BJ (cell line): ENCODE data around the gene LDLRAD4. TPM values are rescaled to one million over a fixed set of nuclear protein-coding genes. Genes with fewer than 3 reads are reported as not detected.

Source experiments
- CTCF ChIA-PET: fragments of 350-600 bp; formaldehyde crosslinking; extraction: SDS; loops from one replicate; lab custom pipeline; 2021; ENCODE audit warnings: antibody characterized with exemption, inconsistent platforms; lab: Yijun Ruan, JAX
- POLR2A ChIA-PET: fragments of 300-600 bp; sonication (Branson Sonifier 250); formaldehyde crosslinking; extraction: SDS; loops from one replicate; lab custom pipeline; 2021; ENCODE audit warnings: antibody characterized with exemption; lab: Charles Lee
- DNase-seq: peaks from one replicate; pipeline ENCODE4 v3.0.0-alpha.2; 2011; ENCODE audit warnings: low read depth
- H3K27me3 ChIP-seq: 2 replicates; pipeline ENCODE4 v1.6.0; 2011; ENCODE audit warnings: low read length; ENCODE audit not compliant: control insufficient read depth, insufficient read depth
- H3K36me3 ChIP-seq: 2 replicates; pipeline ENCODE4 v1.5.1; 2011; ENCODE audit warnings: low read length; ENCODE audit not compliant: control insufficient read depth, insufficient read depth
- H3K4me3 ChIP-seq: 2 replicates; pipeline ENCODE4 v1.5.1; 2011; ENCODE audit warnings: low read depth, mild to moderate bottlenecking, control low read depth, low read length
- polyA plus RNA-seq: library from polyadenylated mRNA; depleted of rRNA; stranded (reverse); fragments of >200 nt; gene quantifications from 2 replicates; pipeline ENCODE4 v1.2.3, GENCODE V29; 2011
- TF ChIP-seq, protein P1 (sequence below): IDR thresholded peaks from 2 replicates; pipeline ENCODE4 v1.5.1; 2011; ENCODE audit warnings: low read depth, mild to moderate bottlenecking, control low read depth, inconsistent platforms, low read length, moderate library complexity; ENCODE audit not compliant: insufficient read depth

Gene LDLRAD4
- polyA plus RNA-seq, 1 experiment, result not detected

DNA sequence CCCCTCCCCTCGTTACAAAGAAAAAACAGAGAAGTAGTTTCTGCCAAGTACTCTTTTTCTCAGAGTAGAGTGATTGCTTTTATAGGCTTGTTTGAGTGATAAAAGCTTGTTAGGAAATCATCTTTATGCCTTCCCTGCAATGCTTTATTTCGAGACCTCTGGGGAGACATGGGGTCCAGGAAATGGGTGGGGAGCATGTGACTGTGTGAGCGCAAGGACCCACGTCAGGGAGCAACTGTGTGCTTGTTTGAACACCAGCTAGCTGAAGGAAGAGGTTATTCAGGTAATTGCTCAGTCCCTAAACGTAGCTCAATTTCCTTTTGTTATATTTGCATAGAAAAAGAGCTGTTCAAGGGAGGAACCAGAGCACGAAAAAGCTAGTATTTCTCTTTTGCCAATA lies 320.5 kb downstream of the LDLRAD4 start:
- TF ChIP-seq, protein P1, sequence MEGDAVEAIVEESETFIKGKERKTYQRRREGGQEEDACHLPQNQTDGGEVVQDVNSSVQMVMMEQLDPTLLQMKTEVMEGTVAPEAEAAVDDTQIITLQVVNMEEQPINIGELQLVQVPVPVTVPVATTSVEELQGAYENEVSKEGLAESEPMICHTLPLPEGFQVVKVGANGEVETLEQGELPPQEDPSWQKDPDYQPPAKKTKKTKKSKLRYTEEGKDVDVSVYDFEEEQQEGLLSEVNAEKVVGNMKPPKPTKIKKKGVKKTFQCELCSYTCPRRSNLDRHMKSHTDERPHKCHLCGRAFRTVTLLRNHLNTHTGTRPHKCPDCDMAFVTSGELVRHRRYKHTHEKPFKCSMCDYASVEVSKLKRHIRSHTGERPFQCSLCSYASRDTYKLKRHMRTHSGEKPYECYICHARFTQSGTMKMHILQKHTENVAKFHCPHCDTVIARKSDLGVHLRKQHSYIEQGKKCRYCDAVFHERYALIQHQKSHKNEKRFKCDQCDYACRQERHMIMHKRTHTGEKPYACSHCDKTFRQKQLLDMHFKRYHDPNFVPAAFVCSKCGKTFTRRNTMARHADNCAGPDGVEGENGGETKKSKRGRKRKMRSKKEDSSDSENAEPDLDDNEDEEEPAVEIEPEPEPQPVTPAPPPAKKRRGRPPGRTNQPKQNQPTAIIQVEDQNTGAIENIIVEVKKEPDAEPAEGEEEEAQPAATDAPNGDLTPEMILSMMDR, result no peak
- Histone ChIP-seq H3K27me3 (no peaks in the 10 kb centered on the region), H3K4me3 (no peak overlapping the region), H3K36me3 (no peaks in the 10 kb centered on the region)
- no peak for DNase-seq
- ChIA-PET POLR2A (no interaction called here), CTCF (interaction anchor here (0.8 to 1.7 kb wide), 3 partner anchors 10 to 14 kb away, joined by 3 to 6 read pairs (median 3); no protein-coding TSS in a partner anchor)

DNA sequence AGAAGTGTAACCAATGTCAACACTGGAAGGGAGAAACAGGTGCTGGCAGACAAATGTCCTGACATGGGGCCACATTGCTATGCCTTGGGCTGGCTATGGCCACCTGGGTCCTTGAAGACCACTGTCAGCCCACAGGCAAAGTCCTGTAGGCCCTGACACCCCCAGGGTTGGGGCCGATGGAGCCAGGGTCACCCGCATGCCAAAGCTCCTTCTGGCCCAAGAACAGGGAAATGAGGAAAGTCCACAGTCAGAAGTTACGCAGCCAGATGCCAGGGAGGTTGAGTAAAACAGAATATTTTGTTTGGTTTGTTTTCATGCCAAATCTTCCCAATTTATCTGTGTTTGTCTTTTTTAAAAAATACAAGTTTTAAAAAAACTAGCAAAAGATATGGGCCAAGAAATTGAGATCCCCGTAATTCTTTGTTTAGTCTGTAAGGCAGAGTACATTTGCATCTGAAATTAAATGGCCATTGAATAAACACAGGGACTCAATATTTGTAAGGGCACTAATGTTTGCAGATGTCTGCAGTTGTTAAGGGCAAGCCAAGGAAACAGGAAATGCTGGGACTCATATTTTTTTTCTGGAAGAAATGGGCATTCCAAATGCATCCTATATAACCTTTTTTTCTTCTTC lies 321.4 kb downstream of the LDLRAD4 start:
- ChIA-PET CTCF (no interaction called here), POLR2A (no interaction called here)
- TF ChIP-seq, protein P1, result no peak
- Histone ChIP-seq H3K36me3 (no peaks in the 10 kb centered on the region), H3K27me3 (no peaks in the 10 kb centered on the region), H3K4me3 (no peak overlapping the region)
- DNase-seq, result no peak

DNA sequence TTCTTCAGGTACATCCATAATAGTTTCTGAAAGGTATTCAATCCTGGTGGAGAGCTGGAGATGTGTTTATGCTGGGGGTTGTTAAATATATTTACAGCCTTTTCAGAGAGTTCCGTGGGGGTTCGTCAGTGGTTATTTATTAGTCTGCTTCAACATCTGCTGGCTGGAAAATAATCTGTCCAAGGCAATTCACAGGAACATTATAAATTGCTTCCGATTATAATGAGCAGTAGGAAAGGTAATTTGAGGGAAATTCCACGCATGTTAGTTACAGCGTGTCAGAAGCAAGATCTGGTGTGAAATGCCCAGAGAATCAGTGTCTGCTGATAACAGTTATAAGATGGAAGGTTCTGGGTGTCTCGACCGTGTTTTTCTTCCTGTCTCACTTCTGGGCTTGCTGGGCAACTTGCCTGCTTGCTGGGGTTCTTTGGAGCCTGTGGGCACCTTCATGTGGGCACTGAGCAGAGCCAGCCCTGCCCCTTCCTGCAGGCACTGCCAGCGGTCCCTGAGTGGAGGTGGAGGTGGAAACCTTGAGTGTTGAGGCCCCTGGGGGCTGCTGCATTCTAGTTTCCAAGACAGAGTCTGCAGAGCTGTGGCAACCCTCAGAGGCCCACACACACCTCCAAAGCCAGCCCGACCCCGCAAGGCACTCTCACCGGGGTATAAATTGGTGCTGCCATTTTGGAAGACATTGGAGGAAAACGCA lies 322.1 kb downstream of the LDLRAD4 start:
- no peak for DNase-seq
- POLR2A ChIA-PET, result no interaction called here
- TF ChIP-seq, protein P1, result no peak
- Histone ChIP-seq H3K27me3 (no peaks in the 10 kb centered on the region), H3K4me3 (no peak overlapping the region), H3K36me3 (no peaks in the 10 kb centered on the region)
- CTCF ChIA-PET, result no interaction called here

DNA sequence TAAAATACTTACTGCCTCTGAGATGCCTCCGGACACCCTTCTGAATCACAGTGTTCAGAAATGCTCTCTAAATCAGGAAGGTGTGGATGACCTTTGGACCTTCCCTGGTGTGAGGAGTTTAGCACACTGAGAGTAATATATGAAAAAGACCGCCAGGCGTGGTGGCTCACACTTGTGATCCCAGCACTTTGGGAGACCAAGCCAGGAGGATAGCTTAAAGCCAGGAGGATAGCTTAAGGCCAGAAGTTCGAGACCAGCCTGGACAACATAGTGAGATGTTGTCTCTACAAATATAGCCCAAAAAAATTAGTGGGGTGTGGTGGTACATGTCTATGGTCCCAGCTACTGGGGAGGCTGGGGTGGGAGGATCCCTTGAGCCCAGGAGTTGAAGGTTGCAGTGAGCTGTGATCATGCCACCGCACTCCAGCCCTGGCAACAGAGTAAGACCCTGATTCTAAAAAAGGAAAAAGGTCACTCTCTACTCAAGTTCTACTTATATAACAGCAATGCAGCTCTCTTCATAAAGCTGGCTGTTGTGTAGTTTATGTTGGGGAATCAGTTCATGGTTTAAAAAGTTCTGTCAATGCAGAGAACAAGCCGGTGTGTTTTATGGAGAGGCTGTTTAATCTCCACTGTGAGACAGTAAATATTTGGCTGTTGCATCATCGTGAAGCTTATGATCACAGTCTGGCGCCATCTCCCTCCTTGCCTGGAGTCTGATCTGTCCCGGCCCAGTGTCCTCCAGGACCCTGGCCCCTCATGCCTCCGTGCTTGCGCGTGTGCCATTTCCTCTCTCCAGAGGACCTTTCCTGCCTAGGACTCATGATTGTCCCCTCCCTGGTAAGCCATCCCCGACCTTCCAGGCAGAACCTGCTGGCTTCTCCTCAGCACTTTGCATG lies 323.3 kb downstream of the LDLRAD4 start:
- Histone ChIP-seq H3K27me3 (no peaks in the 10 kb centered on the region), H3K4me3 (no peak overlapping the region), H3K36me3 (no peaks in the 10 kb centered on the region)
- POLR2A ChIA-PET, result no interaction called here
- TF ChIP-seq, protein P1, result no peak
- CTCF ChIA-PET, result interaction anchor here (1.3 kb wide), 1 partner anchor 326 kb away, joined by 3 read pairs; no protein-coding TSS in a partner anchor
- no peak for DNase-seq

DNA sequence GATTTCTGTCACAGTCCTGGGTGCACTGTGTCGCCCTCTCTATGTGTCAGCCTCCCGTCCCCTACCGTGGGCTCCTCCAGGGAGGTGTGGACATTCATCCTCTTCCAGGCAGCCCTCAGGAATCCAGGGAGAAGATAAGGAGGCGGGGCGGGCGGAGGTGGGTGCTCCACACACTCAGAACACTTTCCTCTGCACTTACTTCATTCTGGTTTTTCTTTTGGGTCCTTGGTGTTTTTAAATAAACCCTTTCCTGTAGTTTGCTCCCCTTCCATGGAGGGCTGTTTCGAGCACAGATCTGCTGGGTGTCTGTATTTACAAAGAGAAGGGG lies 323.9 kb downstream of the LDLRAD4 start:
- DNase-seq, result no peak
- CTCF ChIA-PET, result interaction anchor here (1.3 kb wide), 1 partner anchor 326 kb away, joined by 3 read pairs; no protein-coding TSS in a partner anchor
- H3K4me3 ChIP-seq, result no peak overlapping the region
- no peaks in the 10 kb centered on the region for H3K27me3 ChIP-seq
- TF ChIP-seq, protein P1, result no peak
- H3K36me3 ChIP-seq, result no peaks in the 10 kb centered on the region
- POLR2A ChIA-PET, result no interaction called here
